Measurements from ENCODE around the gene FAS. TPM values are rescaled to one million over a fixed set of nuclear protein-coding genes. Genes with fewer than 3 reads are reported as not detected.

FAS gene
- total RNA-seq (2014; rRNA removed; shearing (Covaris generic)), result 3.1 and 4.3 TPM in 2 replicates
- polyA plus RNA-seq (2016; fragmentation: Nextera tagmentation; extraction: Ambion mirVana), result 3.1 and 3.5 TPM in 2 replicates
- long read RNA-seq, partial matches to known transcripts, result 0 of 3 reads
- long read RNA-seq, other reads (novel, unspliced or antisense), result 0 of 3 reads

DNA sequence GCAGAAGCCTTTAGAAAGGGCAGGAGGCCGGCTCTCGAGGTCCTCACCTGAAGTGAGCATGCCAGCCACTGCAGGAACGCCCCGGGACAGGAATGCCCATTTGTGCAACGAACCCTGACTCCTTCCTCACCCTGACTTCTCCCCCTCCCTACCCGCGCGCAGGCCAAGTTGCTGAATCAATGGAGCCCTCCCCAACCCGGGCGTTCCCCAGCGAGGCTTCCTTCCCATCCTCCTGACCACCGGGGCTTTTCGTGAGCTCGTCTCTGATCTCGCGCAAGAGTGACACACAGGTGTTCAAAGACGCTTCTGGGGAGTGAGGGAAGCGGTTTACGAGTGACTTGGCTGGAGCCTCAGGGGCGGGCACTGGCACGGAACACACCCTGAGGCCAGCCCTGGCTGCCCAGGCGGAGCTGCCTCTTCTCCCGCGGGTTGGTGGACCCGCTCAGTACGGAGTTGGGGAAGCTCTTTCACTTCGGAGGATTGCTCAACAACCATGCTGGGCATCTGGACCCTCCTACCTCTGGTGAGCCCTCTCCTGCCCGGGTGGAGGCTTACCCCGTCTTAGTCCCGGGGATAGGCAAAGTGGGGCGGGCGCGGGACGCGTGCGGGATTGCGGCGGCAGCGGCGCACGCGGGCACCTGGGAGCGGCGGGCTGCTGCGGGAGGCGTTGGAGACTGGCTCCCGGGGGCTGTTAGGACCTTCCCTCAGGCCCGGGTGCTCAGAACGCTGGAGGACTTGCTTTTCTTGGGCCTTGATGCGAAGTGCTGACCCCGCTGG lies at the start of gene FAS:
TSS of gene FAS (plus strand) at position 415 of the 777 bp plus-strand sequence. CDS start at position 494, 79 bp downstream.
- Mint-ChIP-seq H3K9me3 (no peaks in the 10 kb centered on the region), H3K27ac (no peak within 1 kb of the TSS), H3K4me3 (peak within 1 kb of the TSS; percentile 86), H3K4me1 (peaks cover 32% of the 10 kb centered on the region), H3K27me3 (ENCODE audit: insufficient read depth, low read depth, poor library complexity) (peaks cover 22% of the 10 kb centered on the region), H3K36me3 (ENCODE audit: low read depth) (no peaks in the 10 kb centered on the region)
- Histone ChIP-seq H3K27ac (ENCODE audit: low read depth) (no peak within 1 kb of the TSS), H3K4me3 (peak within 1 kb of the TSS; percentile 77), H3K4me1 (ENCODE audit: insufficient read depth) (peaks cover 29% of the 10 kb centered on the region), H3K9me2 (ENCODE audit: insufficient read depth) (no peaks in the 10 kb centered on the region), H3K27me3 (ENCODE audit: insufficient read depth) (peaks cover 40% of the 10 kb centered on the region), H3K36me3 (ENCODE audit: insufficient read depth) (no peaks in the 10 kb centered on the region), H2AFZ (peak within 1 kb of the TSS; percentile 97), H4K20me1 (replicated peaks; ENCODE audit: insufficient read depth) (no peaks in the 10 kb centered on the region), H3K4me2 (peak within 1 kb of the TSS; percentile 78), H3K79me2 (replicated peaks; ENCODE audit: insufficient read depth) (no peaks in the 10 kb centered on the region), H3F3A (replicated peaks; ENCODE audit: low read depth) (no peaks in the 10 kb centered on the region)
- ATAC-seq (peak; percentile 79), DNase-seq (ENCODE audit: low spot score) (peak; percentile 69)
- TF ChIP-seq, protein P1, sequence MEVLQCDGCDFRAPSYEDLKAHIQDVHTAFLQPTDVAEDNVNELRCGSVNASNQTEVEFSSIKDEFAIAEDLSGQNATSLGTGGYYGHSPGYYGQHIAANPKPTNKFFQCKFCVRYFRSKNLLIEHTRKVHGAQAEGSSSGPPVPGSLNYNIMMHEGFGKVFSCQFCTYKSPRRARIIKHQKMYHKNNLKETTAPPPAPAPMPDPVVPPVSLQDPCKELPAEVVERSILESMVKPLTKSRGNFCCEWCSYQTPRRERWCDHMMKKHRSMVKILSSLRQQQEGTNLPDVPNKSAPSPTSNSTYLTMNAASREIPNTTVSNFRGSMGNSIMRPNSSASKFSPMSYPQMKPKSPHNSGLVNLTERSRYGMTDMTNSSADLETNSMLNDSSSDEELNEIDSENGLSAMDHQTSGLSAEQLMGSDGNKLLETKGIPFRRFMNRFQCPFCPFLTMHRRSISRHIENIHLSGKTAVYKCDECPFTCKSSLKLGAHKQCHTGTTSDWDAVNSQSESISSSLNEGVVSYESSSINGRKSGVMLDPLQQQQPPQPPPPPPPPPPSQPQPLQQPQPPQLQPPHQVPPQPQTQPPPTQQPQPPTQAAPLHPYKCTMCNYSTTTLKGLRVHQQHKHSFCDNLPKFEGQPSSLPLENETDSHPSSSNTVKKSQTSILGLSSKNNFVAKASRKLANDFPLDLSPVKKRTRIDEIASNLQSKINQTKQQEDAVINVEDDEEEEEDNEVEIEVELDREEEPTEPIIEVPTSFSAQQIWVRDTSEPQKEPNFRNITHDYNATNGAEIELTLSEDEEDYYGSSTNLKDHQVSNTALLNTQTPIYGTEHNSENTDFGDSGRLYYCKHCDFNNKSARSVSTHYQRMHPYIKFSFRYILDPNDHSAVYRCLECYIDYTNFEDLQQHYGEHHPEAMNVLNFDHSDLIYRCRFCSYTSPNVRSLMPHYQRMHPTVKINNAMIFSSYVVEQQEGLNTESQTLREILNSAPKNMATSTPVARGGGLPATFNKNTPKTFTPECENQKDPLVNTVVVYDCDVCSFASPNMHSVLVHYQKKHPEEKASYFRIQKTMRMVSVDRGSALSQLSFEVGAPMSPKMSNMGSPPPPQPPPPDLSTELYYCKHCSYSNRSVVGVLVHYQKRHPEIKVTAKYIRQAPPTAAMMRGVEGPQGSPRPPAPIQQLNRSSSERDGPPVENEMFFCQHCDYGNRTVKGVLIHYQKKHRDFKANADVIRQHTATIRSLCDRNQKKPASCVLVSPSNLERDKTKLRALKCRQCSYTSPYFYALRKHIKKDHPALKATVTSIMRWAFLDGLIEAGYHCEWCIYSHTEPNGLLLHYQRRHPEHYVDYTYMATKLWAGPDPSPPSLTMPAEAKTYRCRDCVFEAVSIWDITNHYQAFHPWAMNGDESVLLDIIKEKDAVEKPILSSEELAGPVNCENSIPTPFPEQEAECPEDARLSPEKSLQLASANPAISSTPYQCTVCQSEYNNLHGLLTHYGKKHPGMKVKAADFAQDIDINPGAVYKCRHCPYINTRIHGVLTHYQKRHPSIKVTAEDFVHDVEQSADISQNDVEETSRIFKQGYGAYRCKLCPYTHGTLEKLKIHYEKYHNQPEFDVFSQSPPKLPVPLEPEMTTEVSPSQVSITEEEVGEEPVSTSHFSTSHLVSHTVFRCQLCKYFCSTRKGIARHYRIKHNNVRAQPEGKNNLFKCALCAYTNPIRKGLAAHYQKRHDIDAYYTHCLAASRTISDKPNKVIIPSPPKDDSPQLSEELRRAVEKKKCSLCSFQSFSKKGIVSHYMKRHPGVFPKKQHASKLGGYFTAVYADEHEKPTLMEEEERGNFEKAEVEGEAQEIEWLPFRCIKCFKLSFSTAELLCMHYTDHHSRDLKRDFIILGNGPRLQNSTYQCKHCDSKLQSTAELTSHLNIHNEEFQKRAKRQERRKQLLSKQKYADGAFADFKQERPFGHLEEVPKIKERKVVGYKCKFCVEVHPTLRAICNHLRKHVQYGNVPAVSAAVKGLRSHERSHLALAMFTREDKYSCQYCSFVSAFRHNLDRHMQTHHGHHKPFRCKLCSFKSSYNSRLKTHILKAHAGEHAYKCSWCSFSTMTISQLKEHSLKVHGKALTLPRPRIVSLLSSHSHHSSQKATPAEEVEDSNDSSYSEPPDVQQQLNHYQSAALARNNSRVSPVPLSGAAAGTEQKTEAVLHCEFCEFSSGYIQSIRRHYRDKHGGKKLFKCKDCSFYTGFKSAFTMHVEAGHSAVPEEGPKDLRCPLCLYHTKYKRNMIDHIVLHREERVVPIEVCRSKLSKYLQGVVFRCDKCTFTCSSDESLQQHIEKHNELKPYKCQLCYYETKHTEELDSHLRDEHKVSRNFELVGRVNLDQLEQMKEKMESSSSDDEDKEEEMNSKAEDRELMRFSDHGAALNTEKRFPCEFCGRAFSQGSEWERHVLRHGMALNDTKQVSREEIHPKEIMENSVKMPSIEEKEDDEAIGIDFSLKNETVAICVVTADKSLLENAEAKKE (CRISPR knock-in tag; IDR thresholded peaks at IDR 0.05), result no peak
- TF ChIP-seq POLR2AphosphoS5 (IDR thresholded peaks at IDR 0.05; ENCODE audit: low read depth), result no peak
- TF ChIP-seq, protein P2, sequence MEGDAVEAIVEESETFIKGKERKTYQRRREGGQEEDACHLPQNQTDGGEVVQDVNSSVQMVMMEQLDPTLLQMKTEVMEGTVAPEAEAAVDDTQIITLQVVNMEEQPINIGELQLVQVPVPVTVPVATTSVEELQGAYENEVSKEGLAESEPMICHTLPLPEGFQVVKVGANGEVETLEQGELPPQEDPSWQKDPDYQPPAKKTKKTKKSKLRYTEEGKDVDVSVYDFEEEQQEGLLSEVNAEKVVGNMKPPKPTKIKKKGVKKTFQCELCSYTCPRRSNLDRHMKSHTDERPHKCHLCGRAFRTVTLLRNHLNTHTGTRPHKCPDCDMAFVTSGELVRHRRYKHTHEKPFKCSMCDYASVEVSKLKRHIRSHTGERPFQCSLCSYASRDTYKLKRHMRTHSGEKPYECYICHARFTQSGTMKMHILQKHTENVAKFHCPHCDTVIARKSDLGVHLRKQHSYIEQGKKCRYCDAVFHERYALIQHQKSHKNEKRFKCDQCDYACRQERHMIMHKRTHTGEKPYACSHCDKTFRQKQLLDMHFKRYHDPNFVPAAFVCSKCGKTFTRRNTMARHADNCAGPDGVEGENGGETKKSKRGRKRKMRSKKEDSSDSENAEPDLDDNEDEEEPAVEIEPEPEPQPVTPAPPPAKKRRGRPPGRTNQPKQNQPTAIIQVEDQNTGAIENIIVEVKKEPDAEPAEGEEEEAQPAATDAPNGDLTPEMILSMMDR (conservative IDR thresholded peaks at IDR 0.05; ENCODE audit: low read depth in 2 of 2), result no peak
- no peak for TF ChIP-seq ZNF331 (CRISPR knock-in tag; IDR thresholded peaks at IDR 0.05; ENCODE audit: low read depth)
- no peak for TF ChIP-seq NANOG (IDR thresholded peaks at IDR 0.05; ENCODE audit: borderline replicate concordance)
- TF ChIP-seq ZNF114 (CRISPR knock-in tag; IDR thresholded peaks at IDR 0.05), result no peak
- no peak for TF ChIP-seq EZH2 (IDR thresholded peaks at IDR 0.05; ENCODE audit: low read depth, unreplicated experiment)
- TF ChIP-seq, protein P3, sequence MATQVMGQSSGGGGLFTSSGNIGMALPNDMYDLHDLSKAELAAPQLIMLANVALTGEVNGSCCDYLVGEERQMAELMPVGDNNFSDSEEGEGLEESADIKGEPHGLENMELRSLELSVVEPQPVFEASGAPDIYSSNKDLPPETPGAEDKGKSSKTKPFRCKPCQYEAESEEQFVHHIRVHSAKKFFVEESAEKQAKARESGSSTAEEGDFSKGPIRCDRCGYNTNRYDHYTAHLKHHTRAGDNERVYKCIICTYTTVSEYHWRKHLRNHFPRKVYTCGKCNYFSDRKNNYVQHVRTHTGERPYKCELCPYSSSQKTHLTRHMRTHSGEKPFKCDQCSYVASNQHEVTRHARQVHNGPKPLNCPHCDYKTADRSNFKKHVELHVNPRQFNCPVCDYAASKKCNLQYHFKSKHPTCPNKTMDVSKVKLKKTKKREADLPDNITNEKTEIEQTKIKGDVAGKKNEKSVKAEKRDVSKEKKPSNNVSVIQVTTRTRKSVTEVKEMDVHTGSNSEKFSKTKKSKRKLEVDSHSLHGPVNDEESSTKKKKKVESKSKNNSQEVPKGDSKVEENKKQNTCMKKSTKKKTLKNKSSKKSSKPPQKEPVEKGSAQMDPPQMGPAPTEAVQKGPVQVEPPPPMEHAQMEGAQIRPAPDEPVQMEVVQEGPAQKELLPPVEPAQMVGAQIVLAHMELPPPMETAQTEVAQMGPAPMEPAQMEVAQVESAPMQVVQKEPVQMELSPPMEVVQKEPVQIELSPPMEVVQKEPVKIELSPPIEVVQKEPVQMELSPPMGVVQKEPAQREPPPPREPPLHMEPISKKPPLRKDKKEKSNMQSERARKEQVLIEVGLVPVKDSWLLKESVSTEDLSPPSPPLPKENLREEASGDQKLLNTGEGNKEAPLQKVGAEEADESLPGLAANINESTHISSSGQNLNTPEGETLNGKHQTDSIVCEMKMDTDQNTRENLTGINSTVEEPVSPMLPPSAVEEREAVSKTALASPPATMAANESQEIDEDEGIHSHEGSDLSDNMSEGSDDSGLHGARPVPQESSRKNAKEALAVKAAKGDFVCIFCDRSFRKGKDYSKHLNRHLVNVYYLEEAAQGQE (IDR thresholded peaks at IDR 0.05; ENCODE audit: unreplicated experiment), result no peak
- TF ChIP-seq, protein P4, sequence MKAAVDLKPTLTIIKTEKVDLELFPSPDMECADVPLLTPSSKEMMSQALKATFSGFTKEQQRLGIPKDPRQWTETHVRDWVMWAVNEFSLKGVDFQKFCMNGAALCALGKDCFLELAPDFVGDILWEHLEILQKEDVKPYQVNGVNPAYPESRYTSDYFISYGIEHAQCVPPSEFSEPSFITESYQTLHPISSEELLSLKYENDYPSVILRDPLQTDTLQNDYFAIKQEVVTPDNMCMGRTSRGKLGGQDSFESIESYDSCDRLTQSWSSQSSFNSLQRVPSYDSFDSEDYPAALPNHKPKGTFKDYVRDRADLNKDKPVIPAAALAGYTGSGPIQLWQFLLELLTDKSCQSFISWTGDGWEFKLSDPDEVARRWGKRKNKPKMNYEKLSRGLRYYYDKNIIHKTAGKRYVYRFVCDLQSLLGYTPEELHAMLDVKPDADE (IDR thresholded peaks at IDR 0.05), result no peak
- no peak for TF ChIP-seq STAT1 (IDR thresholded peaks at IDR 0.05; ENCODE audit: unreplicated experiment)
- TF ChIP-seq EZH2phosphoT487 (IDR thresholded peaks at IDR 0.05; ENCODE audit: unreplicated experiment), result no peak
- no peak for TF ChIP-seq JUNB (IDR thresholded peaks at IDR 0.05; ENCODE audit: unreplicated experiment)
- TF ChIP-seq CREB1 (CRISPR knock-in tag; IDR thresholded peaks at IDR 0.05; ENCODE audit: low read depth), result no peak
